Germinal center (tissue), 1 donor: ENCODE results near the gene DUSP1.

Experiments used
- DNase-seq: peaks from one replicate; pipeline ENCODE4 v3.0.0; 2012; ENCODE audit warnings: mixed read lengths, low spot score

The DUSP1 gene

GRCh38 chr5:172724242-172725183 lies 46.5 kb downstream of the DUSP1 start:
- no peak for DNase-seq

GRCh38 chr5:172723508-172723907 lies 47.5 kb downstream of the DUSP1 start:
- DNase-seq, result no peak

- DNase-seq, result no peak
These were observed 48.6 kb downstream of the DUSP1 start for GRCh38 chr5:172722327-172722815.

- DNase-seq, result no peak
These were observed 49.3 kb downstream of the DUSP1 start for GRCh38 chr5:172721455-172722326.

GRCh38 chr5:172720655-172721054 lies 50.3 kb downstream of the DUSP1 start:
- DNase-seq, result no peak

- DNase-seq, result no peak
These were observed 51.8 kb downstream of the DUSP1 start for GRCh38 chr5:172719211-172719610.

GRCh38 chr5:172718527-172719114 lies 52.4 kb downstream of the DUSP1 start:
- DNase-seq, result no peak
